ENCODE results near the gene PNMA6A.
"Not testable (repeated sequence)": the region's sequence is repeated elsewhere in the genome, so short reads cannot be mapped to it uniquely, and the experiment has no call there.

DNA sequence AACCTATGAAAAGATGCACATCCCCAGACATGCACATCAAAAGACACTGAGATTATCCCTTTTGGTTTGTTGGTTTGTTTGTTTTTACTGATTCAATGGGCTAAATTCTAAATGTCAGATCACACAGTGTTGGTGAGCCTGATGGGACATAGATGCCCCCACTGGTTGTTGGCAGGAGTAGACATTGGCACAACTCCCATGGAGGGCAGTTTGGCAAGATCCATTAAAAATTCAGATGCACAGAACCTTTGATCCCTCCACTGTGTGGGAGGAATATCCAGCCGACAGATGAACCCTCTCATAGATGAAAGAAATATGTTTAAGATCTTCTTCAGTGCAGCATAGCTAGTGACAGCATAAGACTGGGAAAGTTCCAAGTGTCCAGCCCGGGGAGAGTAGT lies 38.5 kb downstream of the PNMA6A start:
- TF ChIP-seq, protein P1, sequence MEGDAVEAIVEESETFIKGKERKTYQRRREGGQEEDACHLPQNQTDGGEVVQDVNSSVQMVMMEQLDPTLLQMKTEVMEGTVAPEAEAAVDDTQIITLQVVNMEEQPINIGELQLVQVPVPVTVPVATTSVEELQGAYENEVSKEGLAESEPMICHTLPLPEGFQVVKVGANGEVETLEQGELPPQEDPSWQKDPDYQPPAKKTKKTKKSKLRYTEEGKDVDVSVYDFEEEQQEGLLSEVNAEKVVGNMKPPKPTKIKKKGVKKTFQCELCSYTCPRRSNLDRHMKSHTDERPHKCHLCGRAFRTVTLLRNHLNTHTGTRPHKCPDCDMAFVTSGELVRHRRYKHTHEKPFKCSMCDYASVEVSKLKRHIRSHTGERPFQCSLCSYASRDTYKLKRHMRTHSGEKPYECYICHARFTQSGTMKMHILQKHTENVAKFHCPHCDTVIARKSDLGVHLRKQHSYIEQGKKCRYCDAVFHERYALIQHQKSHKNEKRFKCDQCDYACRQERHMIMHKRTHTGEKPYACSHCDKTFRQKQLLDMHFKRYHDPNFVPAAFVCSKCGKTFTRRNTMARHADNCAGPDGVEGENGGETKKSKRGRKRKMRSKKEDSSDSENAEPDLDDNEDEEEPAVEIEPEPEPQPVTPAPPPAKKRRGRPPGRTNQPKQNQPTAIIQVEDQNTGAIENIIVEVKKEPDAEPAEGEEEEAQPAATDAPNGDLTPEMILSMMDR (conservative IDR thresholded peaks at IDR 0.05 in 1 of 2, IDR thresholded peaks at IDR 0.05 in 1 of 2; ENCODE audit: low read depth in 1 of 2, low read length in 2 of 2), result not testable (repeated sequence)
- TF ChIP-seq EZH2 (IDR thresholded peaks at IDR 0.05; ENCODE audit: low read length, missing control alignments), result not testable (repeated sequence)

Data from fibroblast of lung (primary cell).